GM18520 (cell line): ENCODE data around the gene CSRNP3.

Source experiments
- ATAC-seq: cut with Tn5 transposase; IDR thresholded peaks from one replicate; pipeline ENCODE4 v1.9.1; 2021; ENCODE audit not compliant: unreplicated experiment

The CSRNP3 gene

DNA sequence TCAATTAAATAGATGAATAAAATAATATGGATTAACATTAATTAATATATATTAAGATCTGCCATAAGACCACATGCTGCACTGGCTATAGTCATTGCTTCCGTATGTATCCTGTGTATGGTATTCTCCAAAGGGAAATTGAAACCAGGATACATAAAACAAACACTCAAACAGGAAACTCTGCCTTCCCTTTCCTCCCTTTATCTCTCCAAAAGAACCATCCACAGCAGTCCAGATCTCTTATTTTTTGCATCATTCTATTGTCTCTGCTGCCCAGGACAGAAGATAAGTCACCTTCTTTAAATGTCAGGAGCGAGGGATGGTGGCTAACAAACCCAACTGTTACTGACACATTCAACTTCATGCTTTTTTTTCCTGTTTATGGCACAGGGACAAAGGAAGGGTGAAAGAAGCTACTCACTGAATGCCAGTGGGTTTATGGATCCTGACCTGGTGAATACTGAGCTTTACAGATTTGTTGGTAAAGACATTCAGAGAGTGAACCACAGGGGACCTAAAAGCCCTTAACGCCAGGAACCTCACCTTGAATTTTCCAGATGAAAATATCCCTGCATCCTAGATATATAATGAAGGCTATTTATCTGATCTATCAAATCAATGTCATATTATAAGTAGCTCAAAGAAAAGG, 67.5 kb downstream of the CSRNP3 start:
- ATAC-seq: no peak

DNA sequence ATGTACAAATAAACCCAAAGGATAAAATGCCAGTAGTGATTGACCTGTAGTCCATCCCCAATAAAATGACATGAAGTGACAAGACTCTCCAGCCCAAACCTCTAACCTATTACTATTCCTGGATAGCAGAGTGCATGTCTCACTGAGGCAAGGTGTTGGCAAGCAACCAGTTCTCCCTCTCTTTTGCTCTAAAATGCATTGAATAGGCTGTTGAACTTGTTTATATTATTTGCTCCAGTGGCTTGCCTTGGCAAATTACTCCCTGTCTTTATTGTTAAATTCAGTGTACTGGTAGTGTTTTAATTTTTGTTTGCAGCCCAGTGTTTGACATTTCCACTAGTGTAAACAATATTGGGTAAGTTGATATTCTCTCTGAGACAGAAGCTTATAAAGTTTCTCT, 70.5 kb downstream of the CSRNP3 start:
- no peak for ATAC-seq

DNA sequence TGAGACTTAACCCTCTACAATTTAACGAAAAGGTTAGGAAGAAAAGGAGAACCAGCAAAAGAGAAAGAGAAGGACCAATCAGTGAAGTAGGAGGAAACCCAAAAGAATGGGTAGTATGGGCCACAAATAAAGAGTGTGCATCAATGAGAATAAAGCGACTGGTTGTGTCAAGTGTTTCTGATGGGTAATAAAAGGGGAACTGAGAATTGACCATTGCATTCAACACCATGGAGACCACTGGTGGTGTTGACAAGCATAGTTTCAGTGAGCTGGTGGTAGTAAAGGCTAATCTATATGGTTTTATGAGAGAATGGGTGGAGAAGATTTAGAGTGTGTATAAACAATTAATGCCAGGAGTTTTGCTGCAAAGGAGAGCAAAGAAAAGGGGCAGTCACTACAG, 75.4 kb downstream of the CSRNP3 start:
- ATAC-seq: peak; percentile 86

DNA sequence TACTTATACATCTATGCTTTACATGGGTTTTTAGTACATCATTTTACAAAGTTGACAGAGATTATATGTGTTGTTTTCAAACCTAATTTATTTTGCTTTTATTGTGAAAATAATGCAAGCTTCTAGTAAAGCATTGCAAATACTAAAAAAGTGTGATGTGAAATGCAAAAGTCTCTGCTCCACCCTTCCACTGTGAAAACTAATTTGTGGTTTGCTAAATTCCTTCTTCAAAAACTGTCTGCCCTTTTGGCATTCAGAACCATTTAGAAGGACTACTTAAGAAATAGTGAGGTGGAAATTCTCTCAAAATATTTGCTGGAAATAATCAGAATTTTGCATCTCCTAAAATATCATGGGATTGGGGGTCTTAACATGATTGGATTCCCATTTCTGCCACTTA, 78.4 kb downstream of the CSRNP3 start:
- ATAC-seq: no peak

DNA sequence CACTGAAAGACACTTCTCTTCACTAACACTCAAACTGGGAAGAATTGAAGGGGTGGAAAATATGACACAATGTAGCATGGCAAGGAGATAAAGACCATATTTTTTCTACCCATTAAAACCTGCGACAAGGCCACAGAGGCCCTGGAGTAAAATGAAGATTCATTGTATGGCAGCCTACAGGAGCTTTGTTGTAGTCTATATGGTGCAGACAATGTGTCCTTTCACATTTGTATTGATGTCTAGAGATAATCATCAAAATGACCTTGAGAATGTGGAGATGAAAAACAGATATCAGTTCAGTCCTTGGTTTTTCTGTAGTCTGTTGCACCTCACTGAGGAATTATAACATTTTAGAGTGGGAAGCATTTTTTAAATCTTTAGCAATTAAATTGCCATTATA, 80.1 kb downstream of the CSRNP3 start:
- ATAC-seq: no peak

DNA sequence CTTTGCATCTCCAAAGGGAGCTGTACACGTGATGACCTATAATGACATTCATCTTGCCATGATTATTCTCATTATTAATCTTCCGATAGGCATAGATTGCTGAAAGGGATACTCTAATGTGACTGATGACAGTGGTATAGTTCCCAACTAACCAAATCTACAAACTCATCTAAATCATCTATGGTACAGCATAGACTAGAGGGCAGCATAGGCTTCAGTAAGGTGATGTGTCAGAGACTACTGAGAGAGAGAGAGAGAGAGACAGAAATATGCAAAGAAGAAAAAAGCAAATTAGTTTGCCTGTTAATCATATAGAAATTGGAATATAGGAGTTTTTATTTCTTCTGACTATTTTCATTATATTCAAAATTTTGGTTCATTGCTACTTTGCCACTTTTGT, 89.3 kb downstream of the CSRNP3 start:
- ATAC-seq: no peak

DNA sequence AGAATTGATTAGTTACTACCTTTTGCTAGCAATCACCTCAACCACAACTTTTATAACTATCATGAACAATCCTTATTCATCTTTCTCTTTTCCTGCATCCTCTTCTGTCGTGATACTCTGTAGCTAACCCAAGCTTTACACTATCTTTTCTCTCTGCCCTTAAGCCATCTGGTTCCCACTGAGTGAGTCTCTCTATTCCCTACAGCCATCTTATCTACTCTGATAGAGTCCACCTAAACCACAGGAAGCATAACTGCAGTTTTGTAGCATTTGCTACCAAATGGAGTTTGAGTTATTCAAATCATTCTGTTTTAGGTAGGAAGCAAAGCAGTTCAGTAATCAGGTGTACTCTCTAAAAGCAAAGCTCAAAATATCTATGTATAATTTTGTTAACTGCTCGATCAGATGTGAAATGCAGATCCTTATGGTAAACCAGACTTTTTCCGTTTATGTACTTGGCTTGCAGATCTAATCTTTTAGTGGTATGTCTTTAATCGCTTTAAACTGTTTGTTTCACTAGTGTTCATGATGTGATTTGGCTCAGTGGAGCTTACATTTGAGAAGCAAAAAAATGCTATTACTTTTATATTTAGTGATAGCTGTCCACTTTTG, 91.0 kb downstream of the CSRNP3 start:
- ATAC-seq: no peak

DNA sequence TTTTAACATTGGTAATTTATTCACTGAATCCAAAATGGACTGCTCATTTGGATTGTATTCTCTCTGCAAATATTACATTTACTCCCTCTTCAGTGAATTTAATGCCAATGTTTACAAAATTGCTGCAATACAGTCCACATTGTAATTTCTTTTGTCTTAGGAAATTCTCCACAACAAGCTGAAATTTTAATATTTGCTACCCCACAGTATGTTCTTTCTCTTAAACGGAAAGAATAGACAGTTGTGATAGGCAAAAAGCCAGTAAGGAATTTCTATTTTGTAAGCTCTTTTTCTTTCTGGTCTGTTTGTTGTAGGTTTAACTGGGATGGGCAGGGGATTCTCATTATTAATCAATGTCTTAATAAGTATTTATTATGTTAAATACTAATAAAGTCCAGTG, 92.0 kb downstream of the CSRNP3 start:
- no peak for ATAC-seq

DNA sequence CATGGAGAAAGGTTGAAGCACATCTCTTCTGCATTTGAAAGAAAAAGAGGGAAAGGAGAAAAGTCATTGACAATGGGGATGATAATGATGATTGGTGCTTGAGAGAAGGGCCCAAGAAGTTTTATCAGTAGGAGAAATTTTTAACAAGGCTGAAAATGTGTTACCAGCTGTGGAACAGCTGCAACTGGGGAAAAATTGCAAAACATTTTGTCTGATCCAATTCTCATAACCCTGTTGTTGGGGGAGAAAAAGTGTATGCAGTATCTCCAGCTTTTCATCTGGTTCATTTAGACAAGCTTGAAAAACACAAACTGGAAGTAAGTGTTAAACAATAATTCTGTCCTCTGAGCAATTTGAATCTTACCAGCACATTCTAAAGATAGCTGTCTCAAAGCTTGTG, 92.7 kb downstream of the CSRNP3 start:
- no peak for ATAC-seq

DNA sequence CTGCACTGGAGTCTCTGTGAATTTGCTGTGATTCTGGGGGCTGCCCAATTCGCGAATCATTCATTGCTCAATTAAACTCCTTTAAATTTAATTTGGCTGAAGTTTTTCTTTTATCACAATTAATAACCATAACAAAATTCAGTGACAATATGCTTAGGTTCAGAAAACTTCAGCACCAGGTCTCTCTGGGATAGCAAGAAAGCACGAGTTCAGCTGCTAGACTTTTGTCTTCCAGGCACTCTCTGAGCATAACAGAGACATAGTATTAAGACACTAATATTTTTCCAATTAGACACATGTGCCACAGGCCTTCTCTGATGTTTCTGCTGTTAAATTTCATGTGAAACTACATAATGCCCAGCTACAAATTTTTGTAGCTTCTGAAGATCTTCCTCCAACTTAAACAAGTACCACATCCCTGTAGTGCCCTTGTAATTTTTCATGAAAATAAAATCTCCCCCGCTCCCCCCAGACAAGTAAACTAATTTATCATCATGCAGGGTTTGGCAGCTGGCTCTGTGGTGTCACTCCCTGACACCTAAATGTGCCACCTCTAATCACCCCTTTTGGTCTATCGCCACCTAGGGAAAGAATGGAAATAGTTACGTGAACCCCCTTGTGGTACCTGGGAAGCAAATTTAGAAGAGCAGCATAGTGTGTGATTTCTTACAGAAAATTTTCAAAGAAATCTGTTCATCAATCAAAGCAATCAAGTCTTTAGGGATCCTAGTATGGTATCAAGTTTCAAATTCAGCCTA, 94.1 kb downstream of the CSRNP3 start:
- ATAC-seq: no peak

DNA sequence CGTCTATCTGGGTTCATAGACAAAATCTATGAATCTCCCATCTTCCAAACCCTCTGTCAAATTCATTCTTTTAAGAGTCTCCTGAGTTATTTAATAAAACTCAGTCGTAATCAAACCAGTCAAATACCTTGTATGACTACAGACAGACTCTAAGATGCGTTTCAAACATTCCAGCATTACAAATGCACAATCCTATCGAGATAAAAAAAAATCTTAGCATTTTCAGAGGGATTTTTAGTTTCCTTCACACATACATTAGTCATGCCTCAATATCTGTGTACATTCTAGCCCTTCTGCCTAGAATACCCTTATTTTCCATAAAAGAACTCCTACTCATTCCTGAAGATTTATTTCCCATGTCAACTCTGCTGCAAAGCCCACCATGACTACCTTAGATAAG, 96.5 kb downstream of the CSRNP3 start:
- no peak for ATAC-seq

DNA sequence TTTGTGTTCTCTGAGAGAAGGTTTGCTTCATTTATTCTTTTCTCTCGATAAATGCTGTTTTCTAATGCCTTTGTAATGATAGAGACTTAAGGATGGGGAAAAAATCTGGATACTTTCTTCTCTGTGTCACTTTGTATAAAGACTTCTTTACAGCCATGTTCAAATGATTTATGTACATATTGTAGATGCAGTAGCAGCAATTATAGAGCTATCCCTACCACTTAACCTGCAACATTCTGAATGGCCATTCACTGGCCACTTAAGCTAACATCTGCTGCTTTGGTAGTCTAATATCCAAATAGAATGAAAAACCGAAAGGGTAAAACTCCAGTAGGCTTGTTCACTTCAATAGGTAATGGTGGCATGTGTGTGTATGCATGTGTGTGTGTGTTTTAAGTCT, 97.8 kb downstream of the CSRNP3 start:
- ATAC-seq: no peak

DNA sequence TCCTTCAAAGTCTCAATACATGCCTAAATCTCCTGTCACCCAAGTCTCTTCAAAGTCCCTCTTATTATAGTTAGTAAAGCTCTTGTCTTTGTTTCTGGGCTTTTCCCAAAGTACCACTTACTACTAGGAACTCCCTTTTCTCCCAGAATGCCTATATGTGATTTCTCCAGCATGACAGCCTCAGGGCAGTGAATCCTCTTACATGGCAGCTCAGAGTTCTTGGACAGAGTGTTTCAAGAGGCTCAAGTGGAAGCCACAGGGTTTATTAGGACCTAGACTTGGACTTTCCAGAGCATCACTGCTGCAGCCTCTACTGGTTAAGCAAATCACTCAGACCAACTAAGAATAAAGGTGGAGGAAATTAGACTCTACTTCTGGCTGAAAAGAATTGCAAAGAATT, 98.9 kb downstream of the CSRNP3 start:
- no peak for ATAC-seq

DNA sequence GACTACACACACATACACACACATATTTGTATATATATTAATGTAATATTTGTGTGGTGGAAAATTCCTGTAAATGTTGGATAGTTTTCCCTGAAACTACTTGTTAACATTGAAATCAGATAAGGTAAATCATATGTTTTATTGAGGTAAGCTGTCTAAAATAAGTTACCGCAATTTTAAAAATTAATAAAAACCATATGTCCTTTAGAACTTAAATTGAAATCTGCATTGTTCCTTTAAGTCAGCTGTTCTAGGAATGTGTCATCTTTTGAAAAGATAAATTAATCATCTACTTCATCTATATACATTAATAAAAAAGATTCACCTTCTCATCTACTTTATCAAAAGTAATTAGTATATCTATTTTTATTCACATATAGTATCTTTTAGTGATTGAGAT, 102.0 kb downstream of the CSRNP3 start:
- no peak for ATAC-seq

DNA sequence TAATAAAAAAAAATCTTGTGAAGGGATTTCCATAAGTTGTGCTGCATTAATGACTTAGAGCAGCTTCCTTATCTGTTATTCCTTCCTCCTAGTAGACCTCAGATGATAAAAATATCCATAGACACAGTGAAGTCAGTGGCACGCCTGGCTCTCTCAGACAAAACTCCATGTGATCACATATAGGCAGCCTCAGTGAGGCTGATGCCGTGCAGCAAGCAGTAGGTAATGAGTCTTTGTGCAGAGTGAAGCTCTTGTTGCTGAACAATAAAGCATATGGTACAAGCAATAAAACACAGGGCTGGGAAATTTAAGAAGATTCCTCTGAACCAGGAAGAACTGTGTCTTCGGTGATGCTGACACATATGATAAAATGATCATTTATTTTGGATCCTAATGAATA, 102.7 kb downstream of the CSRNP3 start:
- ATAC-seq: no peak

DNA sequence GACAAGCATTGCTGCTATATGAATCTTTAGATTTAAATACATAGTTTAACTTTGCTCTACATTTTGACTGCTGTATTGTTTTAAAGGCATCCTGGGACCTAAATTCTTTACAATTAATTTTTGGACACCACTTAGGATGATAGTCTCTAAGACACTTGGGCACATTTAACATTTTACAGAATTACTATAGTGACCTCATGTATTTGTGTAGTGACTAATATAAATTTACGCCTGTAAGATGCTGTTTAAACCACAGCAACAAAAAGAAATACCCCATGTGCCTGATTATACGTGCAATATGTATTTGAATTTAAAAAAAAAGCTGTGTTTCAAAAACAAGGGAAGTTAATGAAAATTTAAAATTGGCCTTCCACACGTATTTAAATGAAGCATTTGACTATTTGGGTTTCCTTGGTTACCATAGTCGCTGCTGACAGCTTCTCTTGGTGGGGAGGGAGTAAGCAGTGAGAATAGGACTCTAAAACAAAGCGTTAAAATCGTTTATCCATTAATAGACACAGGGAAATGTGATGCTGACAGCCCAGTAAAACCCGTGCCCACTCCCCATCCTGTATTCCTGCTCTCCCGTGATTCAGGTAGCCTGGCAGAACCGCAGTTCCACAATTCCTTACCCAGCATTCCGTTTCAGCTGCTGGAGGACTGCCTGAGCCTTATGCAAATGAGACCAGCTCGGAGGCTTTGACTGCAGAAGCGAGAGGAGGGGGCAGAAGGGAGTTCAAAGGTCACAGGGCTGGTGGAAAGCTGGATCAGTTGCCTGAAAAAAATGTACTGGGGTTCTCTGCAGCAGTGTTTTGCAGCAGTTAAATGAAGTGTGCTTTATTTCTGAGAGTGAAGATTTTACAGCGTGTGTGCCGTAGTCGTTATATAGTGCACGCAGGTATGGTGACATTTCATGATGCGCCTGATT, 104.3 kb downstream of the CSRNP3 start:
- ATAC-seq: no peak

DNA sequence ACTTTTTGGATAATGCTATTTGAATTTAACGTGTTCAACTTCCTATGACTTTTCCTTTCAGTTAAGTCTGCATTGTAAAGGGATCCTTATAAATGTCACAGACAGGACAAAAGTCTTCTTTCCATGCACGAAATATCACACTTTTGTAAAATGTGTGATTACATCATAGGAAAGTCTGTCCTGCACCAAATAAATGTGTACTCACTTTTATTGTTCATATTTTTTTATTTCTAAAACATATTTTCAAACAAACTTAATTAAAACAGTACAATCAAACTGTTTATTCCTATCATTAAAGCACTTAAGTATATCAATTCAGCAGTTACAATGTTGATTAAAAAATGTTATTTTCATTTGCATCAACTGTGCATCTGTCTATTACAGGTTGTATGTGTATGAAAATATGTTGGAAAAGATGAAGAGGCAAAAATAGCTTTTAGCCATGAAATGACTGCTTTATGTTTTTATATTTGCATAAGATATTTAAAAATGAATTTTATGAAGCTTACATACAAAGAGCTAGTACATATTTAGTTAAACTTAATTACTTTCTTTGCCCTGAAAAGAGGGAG, 105.6 kb downstream of the CSRNP3 start:
- ATAC-seq: no peak

DNA sequence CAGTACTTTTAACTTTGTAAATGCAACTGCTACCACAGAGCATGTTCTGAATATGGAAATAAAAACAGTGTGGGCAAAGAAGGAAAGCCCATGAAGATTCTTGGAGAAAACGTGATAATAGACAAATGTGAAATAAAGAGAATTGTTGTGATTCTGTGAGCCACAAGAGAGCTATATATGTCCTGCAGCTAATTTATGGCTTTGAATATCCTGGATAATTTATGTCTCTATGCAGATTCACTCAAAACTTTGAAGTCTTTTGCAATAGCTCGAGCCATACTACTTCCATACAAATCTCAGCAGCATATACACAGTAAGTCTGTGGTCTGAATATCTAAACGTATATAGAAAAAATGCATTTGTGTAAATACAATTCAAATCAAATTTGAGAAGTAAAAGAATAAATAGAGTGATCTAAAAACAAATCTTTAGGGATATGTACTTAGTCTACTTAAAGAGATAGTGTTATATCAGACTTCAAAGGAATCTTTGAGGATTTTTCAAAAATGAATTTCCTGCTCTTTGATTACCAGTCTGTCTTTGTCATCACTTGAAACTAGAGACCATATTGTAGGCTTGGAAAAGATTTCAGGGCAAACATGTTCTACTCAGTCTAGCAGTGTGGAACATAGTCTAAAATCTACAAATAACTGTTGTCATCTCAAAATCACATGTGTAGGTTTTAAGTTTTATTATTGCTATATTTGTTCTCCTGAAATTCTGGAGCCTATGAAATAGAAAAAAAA, 107.1 kb downstream of the CSRNP3 start:
- ATAC-seq: no peak

DNA sequence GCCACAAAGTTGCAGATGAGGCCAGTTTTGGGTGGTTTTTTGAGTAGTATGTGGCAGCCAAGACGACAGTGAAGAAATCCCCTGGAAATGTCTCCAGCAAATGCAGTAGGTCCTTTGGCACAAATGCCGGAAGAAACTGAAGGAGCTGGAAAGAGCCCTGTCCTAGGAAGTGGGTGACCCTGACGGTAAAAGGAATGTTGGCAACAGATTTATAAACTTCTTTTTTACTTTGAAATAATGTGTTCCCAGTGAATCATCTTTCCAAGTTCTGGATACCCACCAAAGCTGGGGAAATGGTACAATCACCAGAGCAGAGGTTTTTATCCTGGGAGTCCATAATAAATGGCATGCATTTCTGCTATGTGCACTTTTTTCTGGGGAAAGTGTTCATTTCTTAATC, 112.9 kb downstream of the CSRNP3 start:
- no peak for ATAC-seq

DNA sequence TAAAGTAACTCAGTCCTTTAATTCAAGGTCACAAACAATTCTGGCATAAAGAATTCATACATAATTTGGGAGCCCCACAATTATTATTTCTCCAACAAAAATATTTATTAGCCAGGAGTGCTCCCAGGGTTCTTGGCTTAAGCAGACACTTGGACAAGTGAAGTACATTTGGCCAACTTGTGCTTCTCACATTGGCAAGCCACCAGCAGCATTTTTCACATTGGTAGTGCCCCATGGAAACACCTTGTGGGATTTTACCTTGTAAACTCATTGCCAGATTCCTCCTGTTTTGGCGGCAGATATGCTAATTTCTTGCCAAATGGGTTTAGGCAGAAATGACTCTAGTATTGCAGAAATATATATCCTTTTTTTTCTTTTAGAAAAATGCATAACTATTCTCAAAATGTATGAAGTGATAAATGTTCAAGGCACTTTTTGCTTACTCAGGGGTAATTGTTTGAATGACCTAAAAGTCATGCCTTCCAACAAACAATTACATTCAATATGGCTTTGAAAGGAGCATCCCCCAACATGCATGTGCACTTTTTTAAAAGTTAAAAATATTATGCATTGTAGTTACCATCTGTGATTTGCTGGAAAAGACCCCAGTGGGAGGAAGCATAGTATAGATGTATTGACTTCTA, 113.5 kb downstream of the CSRNP3 start:
- ATAC-seq: no peak
